Upper lobe of left lung (tissue), 4 donors: ENCODE measurements around the gene ATIC.

Experiments
- CTCF ChIP-seq, 6 experiments: fragments of 450-650 bp in 4 of 6; fragments of 200-600 bp in 2 of 6; sonication (generic) in 2 of 6; IDR thresholded peaks; one replicate each; pipeline ENCODE4 v1.5.1; 2016 to 2019; ENCODE audit warnings: antibody characterized with exemption in 6 of 6
- POLR2AphosphoS5 ChIP-seq, 2 donors: sonication (generic); formaldehyde crosslinking; IDR thresholded peaks; one replicate each; pipeline ENCODE4 v1.5.1; 2017; ENCODE audit warnings: antibody characterized with exemption in 2 of 2

- TF ChIP-seq CTCF (IDR thresholded peaks at IDR 0.05) (no peak), POLR2AphosphoS5 (IDR thresholded peaks at IDR 0.05) (no peak)
Measured at GRCh38 chr2:215355801-215356200, 43.9 kb downstream of the ATIC start.
